K562 (cell line): Measurements from ENCODE around the gene SFI1. TPM values are rescaled to one million over a fixed set of nuclear protein-coding genes. Genes with fewer than 3 reads are reported as not detected.

Experiments
- ATAC-seq: fragments of 200-7000 bp; cut with Tn5 transposase; 3 replicates; pipeline ENCODE4 v1.9.1; 2020; ENCODE audit warnings: moderate library complexity
- BruUV-seq: library from RNA; stranded (reverse); fragments of 400-500 nt; replicated peaks from 2 replicates; lab custom pipeline; 2021; lab: Mats Ljungman, UMichigan
- CTCF ChIA-PET: fragments of 300-600 bp; formaldehyde crosslinking; extraction: SDS; loops from one replicate; lab custom pipeline; 2021; ENCODE audit warnings: low intra/inter-chr PET ratio; lab: Yijun Ruan, JAX
- POLR2A ChIA-PET: fragments of 300-600, 350-650 bp; sonication (Branson Sonifier 250); formaldehyde crosslinking; extraction: SDS; loops from one replicate; lab custom pipeline; 2021; ENCODE audit warnings: antibody characterized with exemption, inconsistent platforms; lab: Yijun Ruan, JAX
- DNase-seq, 4 experiments: peaks; one replicate each; pipeline versions ENCODE4 v3.0.0 to v3.0.0-alpha.2; 2011 to 2018; ENCODE audit warnings: low spot score in 3 of 4, mixed read lengths in 3 of 4; ENCODE audit errors: extremely low read depth in 1 of 4
- FAIRE-seq: peaks from 2 replicates; lab custom pipeline; 2011; peaks lifted over from hg19 to GRCh38; lab: Jason Lieb, UNC
- H2AFZ ChIP-seq: 2 replicates; pipeline ENCODE4 v1.6.0; 2011; ENCODE audit warnings: low read depth, low read length, control low read depth, inconsistent platforms
- H3K27ac ChIP-seq: fragments of 200-600 bp; 3 replicates; pipeline ENCODE4 v1.8.0; 2011; ENCODE audit warnings: low read depth, mild to moderate bottlenecking, control low read depth, inconsistent platforms, low read length, moderate library complexity, mixed read lengths; ENCODE audit errors: extremely low read depth
- H3K27me3 ChIP-seq, 2 experiments: fragments of 300-600 bp in 1 of 2; 2 replicates in 1 of 2; 3 replicates in 1 of 2; pipeline versions ENCODE4 v1.6.0 to v1.8.0; 2011; ENCODE audit warnings: inconsistent platforms in 2 of 2, low read length in 2 of 2, mild to moderate bottlenecking in 1 of 2, mixed read lengths in 1 of 2, moderate library complexity in 1 of 2; ENCODE audit not compliant: control insufficient read depth in 2 of 2, insufficient read depth in 2 of 2
- H3K36me3 ChIP-seq: fragments of 300-600 bp; 3 replicates; pipeline ENCODE4 v1.8.0; 2011; ENCODE audit warnings: mild to moderate bottlenecking, low read length, inconsistent platforms; ENCODE audit not compliant: control insufficient read depth, insufficient read depth
- H3K4me1 ChIP-seq, 2 experiments: fragments of 200-600 bp in 1 of 2; replicated peaks in 1 of 2; 2 replicates in 1 of 2; 3 replicates in 1 of 2; pipeline versions ENCODE4 v1.5.1 to v1.8.0; 2011; ENCODE audit warnings: inconsistent platforms in 2 of 2, low read length in 2 of 2, mild to moderate bottlenecking in 1 of 2, mixed read lengths in 1 of 2, moderate library complexity in 1 of 2; ENCODE audit not compliant: control insufficient read depth in 2 of 2, insufficient read depth in 2 of 2
- H3K4me2 ChIP-seq: 2 replicates; pipeline ENCODE4 v1.6.1; 2011; ENCODE audit warnings: low read length, control low read depth, inconsistent platforms, mixed read lengths; ENCODE audit not compliant: insufficient read depth
- H3K4me3 ChIP-seq: fragments of 200-600 bp; sonication (generic), shearing (Covaris generic); 2 replicates; pipeline ENCODE4 v1.5.1; 2016; ENCODE audit warnings: control low read depth, inconsistent platforms
- H3K79me2 ChIP-seq: fragments of 200-600 bp; 3 replicates; pipeline ENCODE4 v1.8.0; 2011; ENCODE audit warnings: low read length, inconsistent platforms; ENCODE audit not compliant: control insufficient read depth, insufficient read depth
- H3K9ac ChIP-seq, 2 experiments: 2 replicates each; pipeline versions ENCODE4 v1.6.0 to v1.6.1; 2011; ENCODE audit warnings: low read depth in 2 of 2, low read length in 2 of 2, control low read depth in 1 of 2, inconsistent platforms in 1 of 2, mild to moderate bottlenecking in 1 of 2, mixed read lengths in 1 of 2; ENCODE audit not compliant: insufficient read depth in 1 of 2
- H3K9me1 ChIP-seq: one replicate; pipeline ENCODE4 v1.6.0; 2011; ENCODE audit warnings: inconsistent platforms, mild to moderate bottlenecking, low read length, moderate library complexity; ENCODE audit not compliant: control insufficient read depth, insufficient read depth
- H3K9me3 ChIP-seq: replicated peaks from 2 replicates; pipeline ENCODE4 v1.5.1; 2011; ENCODE audit warnings: low read depth, low read length, inconsistent platforms; ENCODE audit not compliant: control insufficient read depth, insufficient read depth
- H4K20me1 ChIP-seq: replicated peaks from 2 replicates; pipeline ENCODE4 v1.6.1; 2011; ENCODE audit warnings: low read length, inconsistent platforms, mixed read lengths; ENCODE audit not compliant: control insufficient read depth, insufficient read depth
- CBX2 ChIP-seq: fragments of 200-600 bp; sonication (generic); IDR thresholded peaks from one replicate; pipeline ENCODE4 v1.6.1; 2012; ENCODE audit warnings: mild to moderate bottlenecking, low read length, inconsistent platforms; ENCODE audit not compliant: insufficient read depth, poor library complexity, severe bottlenecking
- FOSL1 ChIP-seq: fragments of 200-800 bp; sonication (Bioruptor generic); conservative IDR thresholded peaks from 2 replicates; pipeline ENCODE4 v1.6.1; 2016; ENCODE audit warnings: missing genetic modification characterization, missing compliant biosample characterization
- HMG20A ChIP-seq: fragments of 450-650 bp; formaldehyde crosslinking; conservative IDR thresholded peaks from 2 replicates; pipeline ENCODE4 v1.4.0; 2020; ENCODE audit warnings: mild to moderate bottlenecking, mixed read lengths
- HNRNPL ChIP-seq: fragments of 200-400 bp; formaldehyde crosslinking; IDR thresholded peaks from 2 replicates; pipeline ENCODE4 v1.6.1; 2017; ENCODE audit warnings: low read depth, mild to moderate bottlenecking, low read length
- PHB ChIP-seq: fragments of 250-450 bp; sonication (Bioruptor Pico); IDR thresholded peaks from 2 replicates; pipeline ENCODE4 v1.5.0; 2021
- SIRT6 ChIP-seq: IDR thresholded peaks from one replicate; pipeline ENCODE4 v1.6.1; 2012; ENCODE audit warnings: low read depth, mild to moderate bottlenecking, control low read depth, inconsistent platforms, low read length, moderate library complexity
- ZNF431 ChIP-seq: sonication (generic); formaldehyde crosslinking; IDR thresholded peaks from 2 replicates; pipeline ENCODE4 v1.8.0; 2022; ENCODE audit warnings: mild to moderate bottlenecking, missing genetic modification reagents
- ZNF699 ChIP-seq: fragments of 250-450 bp; sonication (Bioruptor Pico); IDR thresholded peaks from 2 replicates; pipeline ENCODE4 v1.8.0; 2021; ENCODE audit warnings: mild to moderate bottlenecking, moderate library complexity; ENCODE audit not compliant: insufficient replicate concordance
- ZNF707 ChIP-seq: fragments of 250-450 bp; sonication (Bioruptor Pico); conservative IDR thresholded peaks from 2 replicates; pipeline ENCODE4 v1.8.0; 2022; ENCODE audit warnings: inconsistent platforms, mild to moderate bottlenecking, moderate library complexity
- WGBS: fragments of 100-300 bp; shearing (Covaris generic); methylation state at CpG from one replicate; pipeline ENCODE4 v1.1.6; 2016; ENCODE audit warnings: low coverage, mixed read lengths; ENCODE audit not compliant: insufficient coverage; ENCODE audit errors: missing lambda C conversion rate; 5-methylcytosine and 5-hydroxymethylcytosine counted together
- in situ Hi-C: fragments of 300-500 bp; cut with MboI; formaldehyde crosslinking; loops from 4 replicates; pipeline ENCODE4 v1.15.0; 2018; ENCODE audit warnings: inconsistent platforms, mixed read lengths
- intact Hi-C: fragments of 100-400 bp; cut with micrococcal nuclease; formaldehyde crosslinking; loops from 2 replicates; pipeline ENCODE4 v1.14.2; 2022
- polyA plus RNA-seq, 8 experiments: library from polyadenylated mRNA; depleted of rRNA in 4 of 8; stranded (reverse) in 5 of 8; unstranded in 3 of 8; fragments of >200 nt; fragmentation: Nextera tagmentation in 2 of 8; fragmentation: Illumina TruSeq in 1 of 8; extraction: Ambion mirVana in 2 of 8; extraction: Trizol in 1 of 8; gene quantifications; 2 replicates each; pipeline versions ENCODE4 v1.2.1 to v1.2.3, GENCODE V29; 2011 to 2014; ENCODE audit warnings: inconsistent platforms in 1 of 8, missing spikeins in 1 of 8
- total RNA-seq, 7 experiments: library from RNA; depleted of rRNA in 6 of 7; stranded (reverse); fragments of >200 nt in 6 of 7; fragmentation: Illumina TruSeq in 2 of 7; extraction: Trizol in 2 of 7; gene quantifications; 2 replicates each; pipeline versions ENCODE4 v1.2.1 to v1.2.3, GENCODE V29; 2011 to 2021; ENCODE audit warnings: low replicate concordance in 1 of 7
- TF ChIP-seq, protein P1 (sequence below): fragments of 450-650 bp; IDR thresholded peaks from 2 replicates; pipeline ENCODE4 v1.6.1; 2016; ENCODE audit warnings: mild to moderate bottlenecking
- TF ChIP-seq, protein P2 (sequence below): IDR thresholded peaks from 2 replicates; pipeline ENCODE4 v1.6.1; 2011; ENCODE audit warnings: borderline replicate concordance, low read depth, mild to moderate bottlenecking, moderate library complexity, low read length; ENCODE audit not compliant: insufficient read depth, poor library complexity, severe bottlenecking

Gene SFI1
- total and polyA plus RNA-seq, 9 of the 15 experiments (the other 6 are each of a cell fraction or from before 2014, with no cell fraction given) = 3.0 to 25.6 (median 14.1) TPM

DNA sequence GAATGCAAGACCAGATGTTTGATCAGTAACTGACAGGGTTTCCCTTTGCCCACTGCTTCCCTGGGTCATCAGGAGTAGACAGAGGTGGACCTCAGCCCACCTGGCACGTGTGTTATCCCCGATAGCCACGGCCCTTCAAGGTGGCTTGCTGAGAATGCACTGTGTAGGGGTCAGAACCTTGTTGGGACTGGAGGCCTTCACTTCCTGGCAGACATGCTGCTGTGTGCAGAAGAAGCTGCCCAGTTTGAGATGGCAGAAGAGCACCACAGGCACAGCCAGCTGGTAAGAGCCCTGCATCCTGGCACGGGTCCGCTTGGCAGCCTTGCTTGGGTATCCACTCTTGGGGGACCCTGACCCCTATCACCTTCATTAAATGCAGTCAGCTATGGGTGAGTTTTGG, 81.8 kb downstream of the SFI1 start:
- Histone ChIP-seq H3K9ac (no peak overlapping the region), H2AFZ (no peak overlapping the region), H3K36me3 (peaks cover 23% of the 10 kb centered on the region; the same call in 2 of the 3 replicates), H3K27ac (no peak overlapping the region), H3K9me1 (no peaks in the 10 kb centered on the region), H4K20me1 (no peaks in the 10 kb centered on the region), H3K4me3 (no peak overlapping the region), H3K27me3 (no peaks in the 10 kb centered on the region), H3K79me2 (no peaks in the 10 kb centered on the region), H3K4me1 (no peaks in the 10 kb centered on the region), H3K4me2 (no peak overlapping the region), H3K9me3 (no peaks in the 10 kb centered on the region)
- DNase-seq (no peak), FAIRE-seq (no peak), ATAC-seq (no peak)
- TF ChIP-seq, protein P1, sequence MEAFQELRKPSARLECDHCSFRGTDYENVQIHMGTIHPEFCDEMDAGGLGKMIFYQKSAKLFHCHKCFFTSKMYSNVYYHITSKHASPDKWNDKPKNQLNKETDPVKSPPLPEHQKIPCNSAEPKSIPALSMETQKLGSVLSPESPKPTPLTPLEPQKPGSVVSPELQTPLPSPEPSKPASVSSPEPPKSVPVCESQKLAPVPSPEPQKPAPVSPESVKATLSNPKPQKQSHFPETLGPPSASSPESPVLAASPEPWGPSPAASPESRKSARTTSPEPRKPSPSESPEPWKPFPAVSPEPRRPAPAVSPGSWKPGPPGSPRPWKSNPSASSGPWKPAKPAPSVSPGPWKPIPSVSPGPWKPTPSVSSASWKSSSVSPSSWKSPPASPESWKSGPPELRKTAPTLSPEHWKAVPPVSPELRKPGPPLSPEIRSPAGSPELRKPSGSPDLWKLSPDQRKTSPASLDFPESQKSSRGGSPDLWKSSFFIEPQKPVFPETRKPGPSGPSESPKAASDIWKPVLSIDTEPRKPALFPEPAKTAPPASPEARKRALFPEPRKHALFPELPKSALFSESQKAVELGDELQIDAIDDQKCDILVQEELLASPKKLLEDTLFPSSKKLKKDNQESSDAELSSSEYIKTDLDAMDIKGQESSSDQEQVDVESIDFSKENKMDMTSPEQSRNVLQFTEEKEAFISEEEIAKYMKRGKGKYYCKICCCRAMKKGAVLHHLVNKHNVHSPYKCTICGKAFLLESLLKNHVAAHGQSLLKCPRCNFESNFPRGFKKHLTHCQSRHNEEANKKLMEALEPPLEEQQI = no peak
- TF ChIP-seq PHB (CRISPR knock-in tag) = no peak
- no peak for TF ChIP-seq CBX2
- TF ChIP-seq SIRT6 = no peak
- no peak for TF ChIP-seq HNRNPL
- TF ChIP-seq ZNF431 (CRISPR knock-in tag) = no peak
- TF ChIP-seq ZNF699 (CRISPR knock-in tag) = no peak
- TF ChIP-seq HMG20A = no peak
- no peak for TF ChIP-seq ZNF707
- TF ChIP-seq, protein P2, sequence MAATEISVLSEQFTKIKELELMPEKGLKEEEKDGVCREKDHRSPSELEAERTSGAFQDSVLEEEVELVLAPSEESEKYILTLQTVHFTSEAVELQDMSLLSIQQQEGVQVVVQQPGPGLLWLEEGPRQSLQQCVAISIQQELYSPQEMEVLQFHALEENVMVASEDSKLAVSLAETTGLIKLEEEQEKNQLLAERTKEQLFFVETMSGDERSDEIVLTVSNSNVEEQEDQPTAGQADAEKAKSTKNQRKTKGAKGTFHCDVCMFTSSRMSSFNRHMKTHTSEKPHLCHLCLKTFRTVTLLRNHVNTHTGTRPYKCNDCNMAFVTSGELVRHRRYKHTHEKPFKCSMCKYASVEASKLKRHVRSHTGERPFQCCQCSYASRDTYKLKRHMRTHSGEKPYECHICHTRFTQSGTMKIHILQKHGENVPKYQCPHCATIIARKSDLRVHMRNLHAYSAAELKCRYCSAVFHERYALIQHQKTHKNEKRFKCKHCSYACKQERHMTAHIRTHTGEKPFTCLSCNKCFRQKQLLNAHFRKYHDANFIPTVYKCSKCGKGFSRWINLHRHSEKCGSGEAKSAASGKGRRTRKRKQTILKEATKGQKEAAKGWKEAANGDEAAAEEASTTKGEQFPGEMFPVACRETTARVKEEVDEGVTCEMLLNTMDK = no peak
- TF ChIP-seq FOSL1 (tag) = no peak
- 76% methylated on average over 5 of the region's 5 CpGs for WGBS
- in situ Hi-C loops = no loop called here
- intact Hi-C loops = no loop called here
- no TSS peak for BruUV-seq
- ChIA-PET POLR2A (interaction anchor here (0.5 to 0.9 kb wide), 3 partner anchors 46 to 488 kb away, joined by 3 read pairs; no protein-coding TSS in a partner anchor), CTCF (no interaction called here)
